GM23338 (cell line): Measurements from ENCODE around the gene HDAC10. TPM values are rescaled to one million over a fixed set of nuclear protein-coding genes. Genes with fewer than 3 reads are reported as not detected.

ENCODE experiments used
- ATAC-seq: fragments of 200-7000 bp; cut with Tn5 transposase; 3 replicates; pipeline ENCODE4 v1.9.1; 2020
- DNase-seq: peaks from one replicate; pipeline ENCODE4 v3.0.0-alpha.2; 2015; ENCODE audit warnings: low spot score
- H2AFZ ChIP-seq: fragments of 200-600 bp; sonication (generic); 2 replicates; pipeline ENCODE4 v1.8.0; 2016; ENCODE audit warnings: antibody characterized with exemption, mild to moderate bottlenecking, moderate library complexity
- H3F3A ChIP-seq: fragments of 200-600 bp; sonication (generic); replicated peaks from 2 replicates; pipeline ENCODE4 v1.8.0; 2017; ENCODE audit warnings: antibody characterized with exemption, mixed run types, low read depth
- H3K27ac ChIP-seq: fragments of 200-600 bp; sonication (generic); 2 replicates; pipeline ENCODE4 v1.6.1; 2016; ENCODE audit warnings: low read depth
- H3K27me3 ChIP-seq: fragments of 200-600 bp; sonication (generic); 2 replicates; pipeline ENCODE4 v1.8.0; 2016; ENCODE audit warnings: mild to moderate bottlenecking, mixed run types, moderate library complexity; ENCODE audit not compliant: insufficient read depth
- H3K36me3 ChIP-seq: fragments of 200-600 bp; sonication (generic); 2 replicates; pipeline ENCODE4 v1.8.0; 2016; ENCODE audit warnings: mild to moderate bottlenecking; ENCODE audit not compliant: insufficient read depth
- H3K4me1 ChIP-seq: fragments of 200-600 bp; sonication (generic); 2 replicates; pipeline ENCODE4 v1.8.0; 2016; ENCODE audit warnings: mild to moderate bottlenecking, moderate library complexity; ENCODE audit not compliant: insufficient read depth
- H3K4me2 ChIP-seq: fragments of 200-600 bp; sonication (generic); 2 replicates; pipeline ENCODE4 v1.7.1; 2017; ENCODE audit warnings: mixed run types
- H3K4me3 ChIP-seq: fragments of 200-600 bp; sonication (generic); 2 replicates; pipeline ENCODE4 v1.6.1; 2016; ENCODE audit warnings: mixed run types
- H3K79me2 ChIP-seq: fragments of 200-600 bp; sonication (generic); replicated peaks from 2 replicates; pipeline ENCODE4 v1.8.0; 2017; ENCODE audit warnings: mild to moderate bottlenecking; ENCODE audit not compliant: insufficient read depth
- H3K9me2 ChIP-seq: fragments of 200-600 bp; sonication (generic); 2 replicates; pipeline ENCODE4 v1.8.0; 2017; ENCODE audit not compliant: insufficient read depth
- H4K20me1 ChIP-seq: fragments of 200-600 bp; sonication (generic); replicated peaks from 2 replicates; pipeline ENCODE4 v1.8.0; 2017; ENCODE audit warnings: mild to moderate bottlenecking; ENCODE audit not compliant: insufficient read depth
- H3K27ac Mint-ChIP-seq: 2 replicates; pipeline ENCODE4 v1.8.0; 2020; ENCODE audit warnings: inconsistent platforms, mild to moderate bottlenecking, moderate library complexity, mixed read lengths
- H3K27me3 Mint-ChIP-seq: 3 replicates; pipeline ENCODE4 v1.8.0; 2022; ENCODE audit warnings: low read depth, mild to moderate bottlenecking, moderate library complexity, mixed read lengths, inconsistent platforms; ENCODE audit not compliant: insufficient read depth, poor library complexity
- H3K36me3 Mint-ChIP-seq: 3 replicates; pipeline ENCODE4 v1.8.0; 2021; ENCODE audit warnings: low read depth, mild to moderate bottlenecking, inconsistent platforms, moderate library complexity, mixed read lengths
- H3K4me1 Mint-ChIP-seq: 3 replicates; pipeline ENCODE4 v1.8.0; 2020; ENCODE audit warnings: mild to moderate bottlenecking, inconsistent platforms, mixed read lengths
- H3K4me3 Mint-ChIP-seq: 3 replicates; pipeline ENCODE4 v1.8.0; 2021; ENCODE audit warnings: moderate library complexity, mild to moderate bottlenecking, inconsistent platforms, mixed read lengths
- H3K9me3 Mint-ChIP-seq: 3 replicates; pipeline ENCODE4 v1.8.0; 2020; ENCODE audit warnings: moderate library complexity, mild to moderate bottlenecking, inconsistent platforms, mixed read lengths
- CREB1 ChIP-seq: fragments of 250-450 bp; sonication (Bioruptor Pico); IDR thresholded peaks from 2 replicates; pipeline ENCODE4 v1.5.0; 2020; ENCODE audit warnings: low read depth, mild to moderate bottlenecking, moderate library complexity
- CTCF ChIP-seq, 2 experiments: fragments of 200-600 bp in 1 of 2; sonication (generic) in 1 of 2; conservative IDR thresholded peaks; 2 replicates each; pipeline versions ENCODE4 v1.5.1 to v1.6.1; 2016 to 2017; ENCODE audit warnings: antibody characterized with exemption in 2 of 2, low read depth in 2 of 2, mild to moderate bottlenecking in 2 of 2, moderate library complexity in 1 of 2
- ETS1 ChIP-seq: IDR thresholded peaks from 2 replicates; pipeline ENCODE4 v1.6.1; 2016; ENCODE audit warnings: antibody characterized with exemption
- EZH2 ChIP-seq: fragments of 200-600 bp; sonication (generic); IDR thresholded peaks from one replicate; pipeline ENCODE4 v1.8.0; 2017; ENCODE audit warnings: antibody characterized with exemption, mild to moderate bottlenecking, low read depth; ENCODE audit not compliant: unreplicated experiment
- EZH2phosphoT487 ChIP-seq: fragments of 200-600 bp; sonication (generic); IDR thresholded peaks from one replicate; pipeline ENCODE4 v1.8.1; 2018; ENCODE audit warnings: antibody characterized with exemption; ENCODE audit not compliant: unreplicated experiment
- JUNB ChIP-seq: IDR thresholded peaks from one replicate; pipeline ENCODE4 v1.6.1; 2016; ENCODE audit warnings: antibody characterized with exemption; ENCODE audit not compliant: unreplicated experiment
- NANOG ChIP-seq: IDR thresholded peaks from 2 replicates; pipeline ENCODE4 v1.6.1; 2016; ENCODE audit warnings: antibody characterized with exemption, borderline replicate concordance
- POLR2AphosphoS5 ChIP-seq: IDR thresholded peaks from 2 replicates; pipeline ENCODE4 v1.6.1; 2016; ENCODE audit warnings: antibody characterized with exemption, low read depth
- REST ChIP-seq: IDR thresholded peaks from one replicate; pipeline ENCODE4 v1.6.1; 2018; ENCODE audit warnings: antibody characterized with exemption; ENCODE audit not compliant: unreplicated experiment
- STAT1 ChIP-seq: IDR thresholded peaks from one replicate; pipeline ENCODE4 v1.6.1; 2016; ENCODE audit warnings: antibody characterized with exemption; ENCODE audit not compliant: unreplicated experiment
- ZNF114 ChIP-seq: fragments of 250-450 bp; sonication (Bioruptor Pico); IDR thresholded peaks from 2 replicates; pipeline ENCODE4 v1.5.0; 2020; ENCODE audit warnings: mild to moderate bottlenecking, moderate library complexity
- ZNF331 ChIP-seq: fragments of 250-450 bp; sonication (Bioruptor Pico); IDR thresholded peaks from 2 replicates; pipeline ENCODE4 v1.5.0; 2020; ENCODE audit warnings: low read depth, mild to moderate bottlenecking, moderate library complexity
- ZNF462 ChIP-seq: fragments of 250-450 bp; sonication (Bioruptor Pico); IDR thresholded peaks from 2 replicates; pipeline ENCODE4 v1.5.0; 2020; ENCODE audit warnings: mild to moderate bottlenecking, moderate library complexity
- polyA plus RNA-seq: library from polyadenylated mRNA; unstranded; fragments of >200 nt; fragmentation: Nextera tagmentation; extraction: Ambion mirVana; gene quantifications from 2 replicates; pipeline ENCODE4 v1.2.1, GENCODE V29; 2016
- total RNA-seq: library from RNA; depleted of rRNA; stranded (reverse); fragments of >200 nt; shearing (Covaris generic); gene quantifications from 2 replicates; pipeline ENCODE4 v1.2.3, GENCODE V29; 2014

HDAC10 gene
- total and polyA plus RNA-seq, 2 experiments from 2014 or later, result 4.1 to 41.9 TPM

- no peak overlapping the region for H3K4me2 ChIP-seq
- Mint-ChIP-seq H3K4me3 (no peak overlapping the region), H3K36me3 (peaks cover 13% of the 10 kb centered on the region), H3K27ac (no peak overlapping the region), H3K27me3 (peaks cover 11% of the 10 kb centered on the region), H3K4me1 (no peaks in the 10 kb centered on the region), H3K9me3 (peaks cover 3% of the 10 kb centered on the region; the same call in 1 of the 3 replicates)
- no peaks in the 10 kb centered on the region for H3K4me1 ChIP-seq
- H2AFZ ChIP-seq, result no peak overlapping the region
- ATAC-seq (no peak), DNase-seq (no peak)
- TF ChIP-seq ZNF114 (no peak), POLR2AphosphoS5 (no peak), EZH2 (no peak), CREB1 (CRISPR knock-in tag) (no peak), EZH2phosphoT487 (no peak), REST (no peak), ZNF462 (CRISPR knock-in tag) (no peak), ETS1 (no peak), NANOG (no peak), STAT1 (no peak), ZNF331 (CRISPR knock-in tag) (no peak), JUNB (no peak), CTCF (conservative IDR thresholded peaks at IDR 0.05; ENCODE audit: low read depth in 2 of 2) (no peak)
- H3K9me2 ChIP-seq, result no peaks in the 10 kb centered on the region
- no peaks in the 10 kb centered on the region for H3K36me3 ChIP-seq
- 0 out of 2 replicates have a peak, but pooled peaks cover 3% of the 10 kb centered on the region for H3F3A ChIP-seq
- peaks cover 4% of the 10 kb centered on the region for H4K20me1 ChIP-seq
- no peaks in the 10 kb centered on the region for H3K27me3 ChIP-seq
- no peak overlapping the region for H3K27ac ChIP-seq
- no peak overlapping the region for H3K4me3 ChIP-seq
- 0 out of 2 replicates have a peak, but pooled peaks cover 3% of the 10 kb centered on the region for H3K79me2 ChIP-seq
These were observed 21.7 kb downstream of the HDAC10 start for GRCh38 chr22:50229370-50229769.
